Smooth muscle cell (in vitro differentiated cells): Measurements from ENCODE around the gene JAK1. TPM values are rescaled to one million over a fixed set of nuclear protein-coding genes. Genes with fewer than 3 reads are reported as not detected.
"Not testable (repeated sequence)": the region's sequence is repeated elsewhere in the genome, so short reads cannot be mapped to it uniquely, and the experiment has no call there.

Experiments
- DNase-seq: peaks from one replicate; lab custom pipeline; 2025; ENCODE audit not compliant: unreplicated experiment; lab: John Stamatoyannopoulos, UW
- H2AFZ ChIP-seq: fragments of 200-600 bp; sonication (generic); 2 replicates; pipeline ENCODE4 v1.6.0; 2016; ENCODE audit warnings: antibody characterized with exemption, low read depth, mild to moderate bottlenecking
- H3F3A ChIP-seq: fragments of 200-600 bp; sonication (generic); 2 replicates; pipeline ENCODE4 v1.6.0; 2017; ENCODE audit warnings: antibody characterized with exemption, low read depth
- H3K27ac ChIP-seq: fragments of 200-600 bp; sonication (generic); 2 replicates; pipeline ENCODE4 v1.5.1; 2016; ENCODE audit warnings: low read depth, mild to moderate bottlenecking
- H3K27me3 ChIP-seq: fragments of 200-600 bp; sonication (generic); 2 replicates; pipeline ENCODE4 v1.6.1; 2016; ENCODE audit warnings: low read depth, mild to moderate bottlenecking
- H3K36me3 ChIP-seq: fragments of 200-600 bp; sonication (generic); 2 replicates; pipeline ENCODE4 v1.5.1; 2016; ENCODE audit warnings: low read depth
- H3K4me1 ChIP-seq: fragments of 200-600 bp; sonication (generic); 2 replicates; pipeline ENCODE4 v1.5.1; 2016; ENCODE audit warnings: low read depth
- H3K4me2 ChIP-seq: fragments of 200-600 bp; sonication (generic); 2 replicates; pipeline ENCODE4 v1.6.0; 2016; ENCODE audit warnings: mild to moderate bottlenecking
- H3K4me3 ChIP-seq: fragments of 200-600 bp; sonication (generic); 2 replicates; pipeline ENCODE4 v1.5.1; 2016; ENCODE audit warnings: mild to moderate bottlenecking
- H3K79me2 ChIP-seq: fragments of 200-600 bp; sonication (generic); 2 replicates; pipeline ENCODE4 v1.6.0; 2016; ENCODE audit warnings: low read depth, mild to moderate bottlenecking
- H3K9ac ChIP-seq: fragments of 200-600 bp; sonication (generic); 2 replicates; pipeline ENCODE4 v1.6.0; 2016; ENCODE audit warnings: low read depth
- H3K9me3 ChIP-seq: fragments of 200-600 bp; sonication (generic); replicated peaks from 2 replicates; pipeline ENCODE4 v1.5.1; 2016; ENCODE audit warnings: low read depth
- H4K20me1 ChIP-seq: fragments of 200-600 bp; sonication (generic); 2 replicates; pipeline ENCODE4 v1.6.0; 2016; ENCODE audit warnings: low read depth
- WGBS: methylation state at CpG from one replicate; pipeline ENCODE4 v1.1.7; 2016; ENCODE audit warnings: low lambda C conversion rate; 5-methylcytosine and 5-hydroxymethylcytosine counted together
- polyA plus RNA-seq: library from polyadenylated mRNA; unstranded; fragments of >200 nt; fragmentation: Nextera tagmentation; extraction: Ambion mirVana; gene quantifications from 2 replicates; pipeline ENCODE4 v1.2.1, GENCODE V29; 2016
- total RNA-seq: library from RNA; depleted of rRNA; stranded (reverse); fragments of >200 nt; gene quantifications from 2 replicates; pipeline ENCODE4 v1.2.3, GENCODE V29; 2014
- TF ChIP-seq, protein P1 (sequence below): fragments of 200-600 bp; sonication (generic); IDR thresholded peaks from 2 replicates; pipeline ENCODE4 v1.5.1; 2017; ENCODE audit warnings: borderline replicate concordance, mild to moderate bottlenecking, antibody characterized with exemption; ENCODE audit not compliant: insufficient read depth, poor library complexity, severe bottlenecking

JAK1 gene
- total and polyA plus RNA-seq, 2 experiments from 2014 or later = 44.9 to 110 TPM

DNA sequence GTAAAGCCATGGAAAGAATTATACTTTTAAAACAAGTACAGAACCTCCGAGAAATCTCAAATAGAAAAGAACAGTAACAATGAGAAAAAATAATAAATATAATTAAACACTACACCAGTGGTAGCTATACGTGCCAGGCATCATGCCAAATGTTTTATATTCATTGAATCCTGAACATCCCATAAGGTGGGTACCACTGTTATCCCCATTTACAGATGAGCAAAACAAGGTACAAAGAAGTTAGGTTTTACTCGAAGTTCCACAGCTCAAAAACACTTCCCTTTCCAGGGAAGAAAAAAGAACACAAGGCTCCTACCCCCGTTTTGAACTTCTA is 33.4 kb downstream of the JAK1 start:
- TF ChIP-seq, protein P1, sequence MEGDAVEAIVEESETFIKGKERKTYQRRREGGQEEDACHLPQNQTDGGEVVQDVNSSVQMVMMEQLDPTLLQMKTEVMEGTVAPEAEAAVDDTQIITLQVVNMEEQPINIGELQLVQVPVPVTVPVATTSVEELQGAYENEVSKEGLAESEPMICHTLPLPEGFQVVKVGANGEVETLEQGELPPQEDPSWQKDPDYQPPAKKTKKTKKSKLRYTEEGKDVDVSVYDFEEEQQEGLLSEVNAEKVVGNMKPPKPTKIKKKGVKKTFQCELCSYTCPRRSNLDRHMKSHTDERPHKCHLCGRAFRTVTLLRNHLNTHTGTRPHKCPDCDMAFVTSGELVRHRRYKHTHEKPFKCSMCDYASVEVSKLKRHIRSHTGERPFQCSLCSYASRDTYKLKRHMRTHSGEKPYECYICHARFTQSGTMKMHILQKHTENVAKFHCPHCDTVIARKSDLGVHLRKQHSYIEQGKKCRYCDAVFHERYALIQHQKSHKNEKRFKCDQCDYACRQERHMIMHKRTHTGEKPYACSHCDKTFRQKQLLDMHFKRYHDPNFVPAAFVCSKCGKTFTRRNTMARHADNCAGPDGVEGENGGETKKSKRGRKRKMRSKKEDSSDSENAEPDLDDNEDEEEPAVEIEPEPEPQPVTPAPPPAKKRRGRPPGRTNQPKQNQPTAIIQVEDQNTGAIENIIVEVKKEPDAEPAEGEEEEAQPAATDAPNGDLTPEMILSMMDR = no peak
- Histone ChIP-seq H3K27ac (peak overlapping the region; percentile 98), H3K27me3 (no peaks in the 10 kb centered on the region)

DNA sequence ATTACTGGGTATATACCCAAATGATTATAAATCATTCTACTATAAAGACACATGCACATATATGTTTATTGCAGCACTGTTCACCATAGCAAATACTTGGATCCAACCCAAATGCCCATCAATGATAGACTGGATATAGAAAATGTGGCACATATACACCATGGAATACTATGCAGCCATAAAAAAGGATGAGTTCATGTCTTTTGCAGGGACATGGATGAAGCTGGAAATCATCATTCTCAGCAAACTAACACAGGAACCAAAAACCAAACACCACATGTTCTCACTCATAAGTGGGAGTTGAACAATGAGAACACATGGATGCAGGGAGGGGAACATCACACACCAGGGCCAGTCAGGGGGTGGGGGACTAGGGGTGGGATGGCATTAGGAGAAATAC is 35.7 kb downstream of the JAK1 start:
- not testable (repeated sequence) for H3K36me3 ChIP-seq, H3K4me3 ChIP-seq, H3F3A ChIP-seq, DNase-seq, H3K27ac ChIP-seq, H3K4me1 ChIP-seq, H3K9me3 ChIP-seq, H2AFZ ChIP-seq, H3K4me2 ChIP-seq, H3K9ac ChIP-seq, H3K27me3 ChIP-seq
- Histone ChIP-seq H4K20me1 (peaks cover 37% of the 10 kb centered on the region), H3K79me2 (peaks cover 67% of the 10 kb centered on the region)

More for the DNA sequence above, 33.4 kb downstream of the JAK1 start:
- 69% methylated on average over 4 of the region's 4 CpGs for WGBS
- Histone ChIP-seq H3K4me3 (no peak overlapping the region), H3K79me2 (peaks cover 67% of the 10 kb centered on the region), H4K20me1 (peaks cover 15% of the 10 kb centered on the region), H3K36me3 (no peaks in the 10 kb centered on the region), H3K9me3 (no peaks in the 10 kb centered on the region), H3K9ac (peak overlapping the region; percentile 91), H3F3A (peaks cover 10% of the 10 kb centered on the region), H3K4me2 (peak overlapping the region; percentile 77), H2AFZ (no peak overlapping the region), H3K4me1 (peaks cover 7% of the 10 kb centered on the region)
- DNase-seq = no peak

DNA sequence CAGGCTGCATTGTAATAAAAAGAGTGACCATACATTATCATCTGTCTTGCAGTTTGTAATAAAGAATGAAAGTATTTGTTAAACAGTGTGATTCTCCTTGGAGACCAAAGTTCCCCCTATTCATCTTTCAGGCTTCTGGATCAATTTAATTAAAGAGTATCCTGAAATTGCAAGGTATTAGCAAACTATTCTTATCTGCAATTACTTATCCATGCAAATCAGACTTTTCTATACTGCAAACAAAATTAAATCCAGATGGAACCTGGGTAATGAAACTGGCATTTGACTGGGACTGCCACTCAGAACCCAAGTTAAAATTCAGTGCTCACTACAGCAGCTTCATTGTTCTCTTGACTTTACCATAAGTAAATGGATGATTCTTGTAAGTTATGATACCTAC is 37.1 kb downstream of the JAK1 start:
- H3F3A ChIP-seq = peaks cover 4% of the 10 kb centered on the region
- no peaks in the 10 kb centered on the region for H3K36me3 ChIP-seq
- peaks cover 7% of the 10 kb centered on the region for H3K4me1 ChIP-seq
- peaks cover 50% of the 10 kb centered on the region for H4K20me1 ChIP-seq
- H3K27ac ChIP-seq = no peak overlapping the region
- no peak overlapping the region for H3K4me2 ChIP-seq
- no peak overlapping the region for H2AFZ ChIP-seq
- H3K27me3 ChIP-seq = no peaks in the 10 kb centered on the region
- no peak for DNase-seq
- H3K9ac ChIP-seq = no peak overlapping the region
- peaks cover 76% of the 10 kb centered on the region for H3K79me2 ChIP-seq
- H3K4me3 ChIP-seq = no peak overlapping the region
- H3K9me3 ChIP-seq = no peaks in the 10 kb centered on the region
- TF ChIP-seq, protein P1 = no peak

DNA sequence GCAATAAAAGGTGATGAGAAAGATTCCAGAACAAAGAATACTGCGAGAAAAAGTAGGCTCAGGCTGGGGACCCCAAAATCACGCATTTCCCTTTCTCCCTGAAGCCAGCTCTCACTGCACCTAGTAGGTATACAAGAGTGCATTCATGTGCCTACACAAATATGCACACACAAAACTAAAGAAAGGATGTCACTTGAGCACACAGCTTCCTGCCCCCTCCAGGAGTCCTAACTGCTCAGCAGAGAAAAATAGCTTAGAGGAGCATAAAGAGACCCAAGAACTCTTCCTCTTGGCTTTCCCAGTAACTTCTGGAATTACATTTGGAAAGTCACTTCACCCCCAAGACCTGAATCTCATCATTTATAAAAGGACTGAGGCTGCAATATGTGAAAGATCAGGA is 38.0 kb downstream of the JAK1 start:
- H3K4me1 ChIP-seq = no peaks in the 10 kb centered on the region
- H3F3A ChIP-seq = no peaks in the 10 kb centered on the region
- peaks cover 83% of the 10 kb centered on the region for H3K79me2 ChIP-seq
- H3K4me2 ChIP-seq = no peak overlapping the region
- DNase-seq = no peak
- H2AFZ ChIP-seq = no peak overlapping the region
- H3K27ac ChIP-seq = no peak overlapping the region
- peaks cover 59% of the 10 kb centered on the region for H4K20me1 ChIP-seq
- 96% methylated on average over 2 of the region's 2 CpGs for WGBS
- TF ChIP-seq, protein P1 = no peak
- no peaks in the 10 kb centered on the region for H3K36me3 ChIP-seq
- no peak overlapping the region for H3K9ac ChIP-seq
- no peaks in the 10 kb centered on the region for H3K9me3 ChIP-seq
- H3K27me3 ChIP-seq = no peaks in the 10 kb centered on the region
- H3K4me3 ChIP-seq = no peak overlapping the region
